ENCODE measurements around the gene INPP5E. TPM values are rescaled to one million over a fixed set of nuclear protein-coding genes. Genes with fewer than 3 reads are reported as not detected.

INPP5E gene
- total RNA-seq, 2 donors from 2014 or later: 8.8 to 25.4 TPM

DNA sequence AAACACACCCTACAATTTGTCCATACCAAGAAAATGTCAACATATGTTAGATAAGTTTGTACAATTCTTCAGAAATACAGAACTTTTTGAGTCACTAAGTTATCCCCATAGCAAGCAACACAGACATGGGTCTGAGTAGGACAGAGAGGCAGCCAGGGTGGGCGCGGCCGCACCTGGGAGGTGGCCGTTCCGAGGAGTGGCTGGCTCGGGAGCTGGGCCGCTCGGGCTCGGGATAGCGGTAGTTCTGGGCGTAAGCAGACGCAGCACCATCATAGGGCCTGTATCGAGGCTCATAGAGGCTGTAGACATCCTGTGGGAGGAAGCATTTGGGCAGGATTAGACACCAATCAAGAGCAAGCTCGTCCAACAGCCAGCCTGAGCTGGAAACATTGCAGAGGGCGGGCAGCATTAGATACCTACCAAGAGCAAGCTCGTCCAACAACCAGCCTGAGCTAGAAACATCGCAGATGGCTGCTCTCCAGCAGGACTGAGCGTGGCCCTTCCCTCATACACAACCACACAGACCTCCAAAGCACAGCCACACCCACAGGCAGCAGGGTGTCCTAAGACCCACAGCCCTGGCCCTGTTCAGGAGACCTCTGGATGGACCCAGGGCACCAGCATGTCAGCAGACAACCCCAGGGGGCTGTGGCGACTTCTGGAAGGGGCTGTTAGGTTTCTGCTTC, 32.3 kb upstream of the INPP5E start:
- no peak overlapping the region for H3K4me3 ChIP-seq

DNA sequence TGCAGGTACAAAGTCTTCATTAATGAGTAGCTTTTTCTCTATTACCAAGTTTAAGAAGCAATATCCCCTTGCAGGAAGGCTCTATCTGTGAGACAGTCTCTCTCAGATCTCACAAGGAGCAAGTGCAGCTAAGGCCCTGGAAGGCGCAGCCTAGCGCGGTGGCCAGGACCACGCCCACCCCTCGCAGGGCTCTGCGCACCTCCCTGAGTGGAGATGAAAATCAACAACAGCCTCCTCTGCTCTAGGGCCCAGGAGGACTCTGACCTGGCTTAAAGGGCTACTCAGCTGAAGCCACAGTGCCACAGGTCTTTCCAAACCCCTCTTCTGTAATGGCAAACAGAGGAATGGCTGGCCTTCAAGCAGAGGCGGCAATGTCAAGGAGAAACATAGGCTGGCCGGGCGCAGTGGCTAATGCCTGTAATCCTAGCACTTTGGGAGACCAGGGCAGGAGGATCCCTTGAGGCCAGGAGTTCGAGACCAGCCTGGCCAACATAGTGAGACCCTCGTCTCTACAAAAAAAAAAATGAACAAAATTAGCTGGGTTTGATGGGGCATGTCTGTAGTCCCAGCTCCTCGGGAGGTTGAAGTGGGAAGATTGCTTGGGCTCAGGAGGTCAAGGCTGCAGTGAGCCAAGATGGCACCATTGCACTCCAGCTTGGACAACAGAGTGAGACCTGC, 31.3 kb upstream of the INPP5E start:
- TF ChIP-seq, protein P1, sequence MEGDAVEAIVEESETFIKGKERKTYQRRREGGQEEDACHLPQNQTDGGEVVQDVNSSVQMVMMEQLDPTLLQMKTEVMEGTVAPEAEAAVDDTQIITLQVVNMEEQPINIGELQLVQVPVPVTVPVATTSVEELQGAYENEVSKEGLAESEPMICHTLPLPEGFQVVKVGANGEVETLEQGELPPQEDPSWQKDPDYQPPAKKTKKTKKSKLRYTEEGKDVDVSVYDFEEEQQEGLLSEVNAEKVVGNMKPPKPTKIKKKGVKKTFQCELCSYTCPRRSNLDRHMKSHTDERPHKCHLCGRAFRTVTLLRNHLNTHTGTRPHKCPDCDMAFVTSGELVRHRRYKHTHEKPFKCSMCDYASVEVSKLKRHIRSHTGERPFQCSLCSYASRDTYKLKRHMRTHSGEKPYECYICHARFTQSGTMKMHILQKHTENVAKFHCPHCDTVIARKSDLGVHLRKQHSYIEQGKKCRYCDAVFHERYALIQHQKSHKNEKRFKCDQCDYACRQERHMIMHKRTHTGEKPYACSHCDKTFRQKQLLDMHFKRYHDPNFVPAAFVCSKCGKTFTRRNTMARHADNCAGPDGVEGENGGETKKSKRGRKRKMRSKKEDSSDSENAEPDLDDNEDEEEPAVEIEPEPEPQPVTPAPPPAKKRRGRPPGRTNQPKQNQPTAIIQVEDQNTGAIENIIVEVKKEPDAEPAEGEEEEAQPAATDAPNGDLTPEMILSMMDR (IDR thresholded peaks at IDR 0.05): no peak
- TF ChIP-seq POLR2A (IDR thresholded peaks at IDR 0.05): no peak
- 88 to 89% methylated on average over 9 to 12 of the region's 12 CpGs for WGBS, 2 donors
- H3K4me3 ChIP-seq: no peak overlapping the region
- DNase-seq (no peak), ATAC-seq (no peak)
- H3K27me3 ChIP-seq: no peaks in the 10 kb centered on the region
- no peaks in the 10 kb centered on the region for H3K4me1 ChIP-seq
- peaks cover 6 to 31% of the 10 kb centered on the region in 2 donors for H3K36me3 ChIP-seq (replicated peaks in 1 of 2; ENCODE audit: insufficient read depth in 1 of 2, low read depth in 2 of 2)
- intact Hi-C loops (cut with DNase I): no loop called here
- no peak overlapping the region for H3K27ac ChIP-seq
- H3K9me3 ChIP-seq: no peaks in the 10 kb centered on the region

More for the DNA sequence above, 32.3 kb upstream of the INPP5E start:
- intact Hi-C loops (cut with DNase I): no loop called here
- ATAC-seq (no peak), DNase-seq (no peak)
- Histone ChIP-seq H3K27ac (no peak overlapping the region), H3K27me3 (no peaks in the 10 kb centered on the region), H3K9me3 (no peaks in the 10 kb centered on the region), H3K36me3 (replicated peaks in 1 of 2; ENCODE audit: insufficient read depth in 1 of 2, low read depth in 2 of 2) (peaks cover 5 to 28% of the 10 kb centered on the region in 2 donors), H3K4me1 (no peaks in the 10 kb centered on the region)
- TF ChIP-seq, protein P1 (IDR thresholded peaks at IDR 0.05): no peak
- no peak for TF ChIP-seq POLR2A (IDR thresholded peaks at IDR 0.05)
- WGBS, 2 donors: 90% methylated on average over 15 to 17 of the region's 19 CpGs

DNA sequence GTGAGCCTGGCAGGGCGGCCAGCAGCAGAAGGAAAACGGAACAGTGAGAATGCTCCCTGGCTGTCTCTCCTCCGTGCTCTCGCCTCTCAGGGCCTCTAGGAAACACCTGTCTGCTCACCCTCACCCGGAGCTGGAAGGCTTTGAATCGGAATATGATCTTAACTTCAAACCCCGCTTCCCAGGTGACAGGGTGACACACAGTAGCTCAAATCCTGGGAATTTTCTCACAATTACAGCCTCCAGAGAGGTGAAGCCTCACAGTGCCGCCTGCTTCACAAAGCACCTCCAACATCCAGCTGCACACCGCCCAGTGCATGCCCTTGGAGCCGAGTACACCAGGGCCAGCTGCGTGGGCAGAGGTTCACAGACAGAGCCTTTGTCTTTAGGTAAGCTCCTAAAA, 30.7 kb upstream of the INPP5E start:
- intact Hi-C loops (cut with DNase I): no loop called here
- no peak overlapping the region for H3K27ac ChIP-seq
- no peaks in the 10 kb centered on the region for H3K27me3 ChIP-seq
- peaks cover 12 to 34% of the 10 kb centered on the region in 2 donors for H3K36me3 ChIP-seq (replicated peaks in 1 of 2; ENCODE audit: insufficient read depth in 1 of 2, low read depth in 2 of 2)
- H3K9me3 ChIP-seq: no peaks in the 10 kb centered on the region
- ATAC-seq (no peak), DNase-seq (no peak)
- H3K4me3 ChIP-seq: no peak overlapping the region
- TF ChIP-seq, protein P1 (IDR thresholded peaks at IDR 0.05): no peak
- no peak for TF ChIP-seq POLR2A (IDR thresholded peaks at IDR 0.05)
- 86 to 92% methylated on average over 11 of the region's 11 CpGs for WGBS, 2 donors
- H3K4me1 ChIP-seq: no peaks in the 10 kb centered on the region

DNA sequence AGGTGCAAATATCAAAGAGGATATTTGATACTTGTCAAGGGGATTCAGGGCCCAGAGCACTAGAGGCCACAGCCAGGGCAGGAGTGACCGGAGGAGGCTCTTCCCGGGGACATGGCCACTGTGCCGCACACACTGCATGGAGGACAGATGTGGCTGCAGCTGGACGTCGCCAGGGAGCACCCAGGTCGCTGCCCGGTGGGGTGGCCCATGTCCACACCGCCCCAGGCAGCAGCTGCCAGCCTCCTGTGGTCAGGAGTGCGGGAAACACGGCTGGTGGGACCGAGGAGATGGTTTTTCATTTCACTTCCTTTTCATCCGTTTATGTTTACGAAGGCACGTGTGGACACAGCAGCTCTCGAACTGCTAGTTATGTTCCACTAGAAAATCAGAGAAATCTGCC, 28.1 kb upstream of the INPP5E start:
- TF ChIP-seq, protein P1 (IDR thresholded peaks at IDR 0.05): no peak
- TF ChIP-seq POLR2A (IDR thresholded peaks at IDR 0.05): no peak
- no peaks in the 10 kb centered on the region for H3K4me1 ChIP-seq
- DNase-seq (no peak), ATAC-seq (no peak)
- H3K27ac ChIP-seq: no peak overlapping the region
- peaks cover 17 to 48% of the 10 kb centered on the region in 2 donors for H3K36me3 ChIP-seq (replicated peaks in 1 of 2; ENCODE audit: insufficient read depth in 1 of 2, low read depth in 2 of 2)
- intact Hi-C loops (cut with DNase I): no loop called here
- no peaks in the 10 kb centered on the region for H3K9me3 ChIP-seq
- H3K27me3 ChIP-seq: no peaks in the 10 kb centered on the region
- H3K4me3 ChIP-seq: no peak overlapping the region
- 79 to 84% methylated on average over 12 to 15 of the region's 15 CpGs for WGBS, 2 donors
